AG10803 (cell line): Measurements from ENCODE around the gene CFAP46.

Source experiments
- DNase-seq: peaks from one replicate; pipeline ENCODE4 v3.0.0; 2010; ENCODE audit warnings: low read depth
- H3K4me3 ChIP-seq: 2 replicates; pipeline ENCODE4 v1.5.1; 2011; ENCODE audit warnings: mild to moderate bottlenecking, low read length, control low read depth
- TF ChIP-seq, protein P1 (sequence below): conservative IDR thresholded peaks from 2 replicates; pipeline ENCODE4 v1.5.1; 2011; ENCODE audit warnings: mild to moderate bottlenecking, low read length, control low read depth, inconsistent platforms

Gene CFAP46

DNA sequence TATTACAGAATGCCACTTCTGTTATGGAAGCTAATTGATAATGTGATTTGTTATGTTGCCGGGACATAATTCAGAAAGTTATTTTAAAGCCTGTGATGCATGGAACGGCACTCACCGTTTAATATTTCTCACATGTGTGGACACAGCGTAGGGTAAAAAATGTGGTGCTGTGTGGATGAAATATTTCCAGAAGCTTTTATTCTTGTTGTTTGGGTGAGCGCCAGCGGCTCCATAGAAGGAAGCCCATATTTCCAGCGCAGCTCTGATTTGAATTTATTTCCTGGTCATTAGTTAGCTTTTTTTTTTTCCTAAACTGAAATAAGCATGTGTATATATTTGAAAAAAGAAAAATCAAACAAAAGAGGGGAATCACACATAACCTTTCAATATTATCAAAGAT lies 136.3 kb downstream of the CFAP46 start:
- H3K4me3 ChIP-seq = no peak overlapping the region
- TF ChIP-seq, protein P1, sequence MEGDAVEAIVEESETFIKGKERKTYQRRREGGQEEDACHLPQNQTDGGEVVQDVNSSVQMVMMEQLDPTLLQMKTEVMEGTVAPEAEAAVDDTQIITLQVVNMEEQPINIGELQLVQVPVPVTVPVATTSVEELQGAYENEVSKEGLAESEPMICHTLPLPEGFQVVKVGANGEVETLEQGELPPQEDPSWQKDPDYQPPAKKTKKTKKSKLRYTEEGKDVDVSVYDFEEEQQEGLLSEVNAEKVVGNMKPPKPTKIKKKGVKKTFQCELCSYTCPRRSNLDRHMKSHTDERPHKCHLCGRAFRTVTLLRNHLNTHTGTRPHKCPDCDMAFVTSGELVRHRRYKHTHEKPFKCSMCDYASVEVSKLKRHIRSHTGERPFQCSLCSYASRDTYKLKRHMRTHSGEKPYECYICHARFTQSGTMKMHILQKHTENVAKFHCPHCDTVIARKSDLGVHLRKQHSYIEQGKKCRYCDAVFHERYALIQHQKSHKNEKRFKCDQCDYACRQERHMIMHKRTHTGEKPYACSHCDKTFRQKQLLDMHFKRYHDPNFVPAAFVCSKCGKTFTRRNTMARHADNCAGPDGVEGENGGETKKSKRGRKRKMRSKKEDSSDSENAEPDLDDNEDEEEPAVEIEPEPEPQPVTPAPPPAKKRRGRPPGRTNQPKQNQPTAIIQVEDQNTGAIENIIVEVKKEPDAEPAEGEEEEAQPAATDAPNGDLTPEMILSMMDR = no peak
- peak; percentile 9 for DNase-seq

DNA sequence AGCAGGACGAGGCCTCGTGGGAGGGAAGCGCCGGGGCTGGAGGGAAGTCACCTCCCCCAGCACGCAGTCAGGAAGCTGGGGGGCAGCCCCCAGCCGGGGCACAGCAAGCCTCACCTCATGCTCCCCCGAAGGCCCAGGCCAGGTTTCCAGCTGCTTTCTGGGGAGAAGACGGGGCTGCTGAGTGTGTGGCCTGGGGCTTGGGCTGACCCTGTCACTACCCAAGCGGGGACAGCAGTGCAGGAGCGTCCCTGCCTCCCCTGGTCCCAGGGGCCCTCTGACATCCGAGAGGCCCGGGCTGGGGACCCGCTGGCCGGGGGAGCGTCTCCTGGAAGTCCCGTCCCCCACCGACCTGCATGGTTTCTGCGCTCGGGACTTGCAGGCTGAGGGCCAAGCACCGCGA lies 136.8 kb downstream of the CFAP46 start:
- H3K4me3 ChIP-seq = no peak overlapping the region
- TF ChIP-seq, protein P1 = no peak
- DNase-seq = no peak

DNA sequence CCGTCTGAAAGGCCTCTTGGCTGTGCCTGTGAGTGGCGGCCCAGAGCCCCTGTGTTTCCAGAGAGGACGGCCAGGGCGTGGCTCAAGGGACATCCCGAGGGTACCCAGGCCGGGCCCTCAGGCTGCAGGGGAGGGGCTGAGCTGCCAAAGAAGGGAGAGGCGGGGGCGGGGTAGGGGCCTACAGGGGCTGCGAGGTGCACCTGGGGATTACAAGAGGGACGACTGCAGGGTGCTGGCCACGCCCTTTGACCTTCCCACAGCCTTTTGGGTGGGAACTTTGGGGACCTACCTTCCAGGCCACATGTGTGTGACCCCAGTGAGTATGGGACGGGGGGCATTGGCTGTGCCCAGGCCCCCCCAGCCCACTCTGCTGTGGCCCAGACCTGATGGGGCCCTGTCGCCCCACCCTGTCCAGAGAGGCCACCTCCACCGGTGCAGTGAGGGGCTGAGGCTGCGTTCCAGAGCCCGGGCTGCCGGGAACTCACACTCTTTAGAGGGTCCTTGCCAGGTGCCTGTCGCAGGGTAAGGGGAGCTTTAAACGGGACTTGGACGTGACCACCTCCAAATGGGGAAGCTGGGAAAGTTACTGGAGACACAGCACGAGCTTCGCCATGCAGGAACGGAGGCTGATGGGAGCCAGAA lies 137.5 kb downstream of the CFAP46 start:
- TF ChIP-seq, protein P1 = no peak
- no peak for DNase-seq
- no peak overlapping the region for H3K4me3 ChIP-seq

DNA sequence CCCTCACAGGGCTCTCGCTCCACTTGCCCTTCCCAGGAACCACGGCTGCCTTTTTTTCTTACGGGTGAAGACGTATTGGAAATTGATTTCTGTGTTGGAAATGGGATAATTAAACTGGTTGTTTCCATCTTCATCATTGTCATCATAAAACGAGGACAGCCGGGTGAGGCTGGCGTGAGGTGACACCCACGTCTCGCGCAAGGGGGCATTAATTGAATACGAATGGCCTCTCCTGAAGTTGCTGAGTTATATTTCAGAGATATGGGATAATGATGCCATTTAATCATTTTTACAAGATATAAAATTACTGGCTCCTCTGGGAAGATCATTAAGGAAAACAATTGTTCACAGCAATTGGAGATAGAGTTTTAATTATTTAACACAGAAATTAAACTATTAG lies 138.1 kb downstream of the CFAP46 start:
- DNase-seq = no peak
- TF ChIP-seq, protein P1 = no peak
- H3K4me3 ChIP-seq = no peak overlapping the region

DNA sequence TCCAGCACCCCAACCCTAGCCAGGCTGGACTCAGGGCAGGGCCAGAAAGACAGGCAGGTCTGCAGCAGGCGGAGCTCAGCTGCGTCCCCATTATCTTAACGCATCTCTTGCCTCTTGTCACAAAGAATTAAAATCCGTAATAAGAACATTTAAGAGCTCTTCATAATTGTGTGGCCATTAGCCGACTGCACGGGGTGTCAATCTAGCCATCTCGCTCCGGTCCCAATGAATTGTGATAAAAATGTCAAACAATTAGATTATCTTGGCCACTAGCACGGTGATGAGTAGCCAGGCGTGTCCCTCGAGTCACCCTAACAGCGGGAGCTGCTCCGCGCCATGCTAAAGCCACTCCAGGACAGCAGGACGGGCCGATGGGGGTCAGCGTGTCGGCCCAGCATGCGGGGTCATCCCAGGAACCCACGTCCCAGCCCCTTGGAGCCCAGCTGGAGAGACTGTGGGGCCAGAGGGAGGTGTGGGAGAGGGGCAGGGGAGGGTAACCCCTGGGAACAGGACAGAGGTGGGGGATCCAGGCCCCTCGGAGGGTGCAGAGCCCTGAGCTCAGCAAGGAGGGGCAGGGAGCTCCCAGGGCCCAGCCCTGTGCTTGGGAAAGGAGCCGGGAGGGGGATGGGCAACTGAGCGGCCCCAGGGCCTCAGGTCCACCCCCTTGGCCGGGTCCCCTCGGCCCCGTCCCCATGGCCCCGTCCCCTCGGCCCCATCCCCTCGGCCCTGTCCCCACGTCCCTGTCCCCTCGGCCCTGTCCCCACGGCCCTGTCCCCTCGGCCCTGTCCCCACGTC lies 138.8 kb downstream of the CFAP46 start:
- DNase-seq = no peak
- H3K4me3 ChIP-seq = no peak overlapping the region
- TF ChIP-seq, protein P1 = no peak

DNA sequence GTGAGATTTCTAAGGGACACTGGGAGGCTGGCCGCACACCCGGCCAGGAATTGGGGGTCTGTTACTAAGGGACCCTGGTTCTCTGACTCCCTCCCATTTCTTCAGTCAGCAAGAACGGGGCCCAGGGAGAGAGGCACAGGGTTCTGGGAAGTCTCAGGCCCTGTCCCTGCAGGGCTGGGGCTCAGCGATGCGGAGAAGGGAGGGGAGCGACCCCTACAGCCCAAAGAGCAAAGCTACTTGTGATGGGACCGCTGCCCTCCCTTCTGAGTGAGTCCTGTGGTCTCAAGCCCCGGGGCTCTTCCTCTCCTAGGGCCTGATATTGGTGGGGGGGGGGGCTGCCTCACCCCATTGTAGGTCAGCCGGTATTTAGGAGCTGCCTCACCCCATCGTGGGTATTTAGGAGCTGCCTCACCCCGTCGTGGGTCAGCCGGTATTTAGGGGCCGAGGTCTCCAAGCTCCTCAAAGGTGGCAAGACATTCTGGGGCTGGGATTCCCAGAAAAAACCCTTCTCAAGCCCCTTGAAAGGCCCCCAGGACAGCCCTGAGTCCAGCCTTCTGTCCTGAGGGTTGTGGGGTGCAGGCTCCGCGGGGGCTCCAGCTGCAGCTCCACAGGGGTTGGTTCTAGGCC lies 139.6 kb downstream of the CFAP46 start:
- H3K4me3 ChIP-seq = no peak overlapping the region
- DNase-seq = no peak
- TF ChIP-seq, protein P1 = no peak

DNA sequence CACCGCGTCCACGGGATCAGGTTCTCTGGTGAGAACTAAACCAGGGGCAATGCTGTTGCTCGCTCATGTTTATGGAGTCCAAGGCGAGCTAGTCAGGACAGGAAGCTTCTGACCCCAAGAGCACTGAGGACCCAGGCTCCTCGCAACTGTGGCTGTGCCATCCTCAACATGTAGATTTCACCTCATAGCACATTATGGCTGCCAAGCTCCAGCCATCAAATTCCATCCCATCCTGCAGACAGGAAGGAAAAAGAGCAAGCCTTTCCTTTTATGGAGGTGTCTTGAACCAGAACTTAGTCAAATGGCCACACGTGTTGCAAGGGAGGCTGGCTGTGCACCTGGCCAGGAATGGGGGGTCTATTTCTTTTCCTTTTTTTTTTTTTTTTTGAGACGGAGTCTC lies 140.3 kb downstream of the CFAP46 start:
- H3K4me3 ChIP-seq = no peak overlapping the region
- TF ChIP-seq, protein P1 = no peak
- DNase-seq = no peak
